NCI-H82 treated with DMSO at 0.1 percent for 48 hours (cell line): Measurements from ENCODE around the gene SMAD9.

Experiments
- DNase-seq: peaks from one replicate; lab custom pipeline; 2025; ENCODE audit not compliant: unreplicated experiment; lab: John Stamatoyannopoulos, UW

The SMAD9 gene

DNA sequence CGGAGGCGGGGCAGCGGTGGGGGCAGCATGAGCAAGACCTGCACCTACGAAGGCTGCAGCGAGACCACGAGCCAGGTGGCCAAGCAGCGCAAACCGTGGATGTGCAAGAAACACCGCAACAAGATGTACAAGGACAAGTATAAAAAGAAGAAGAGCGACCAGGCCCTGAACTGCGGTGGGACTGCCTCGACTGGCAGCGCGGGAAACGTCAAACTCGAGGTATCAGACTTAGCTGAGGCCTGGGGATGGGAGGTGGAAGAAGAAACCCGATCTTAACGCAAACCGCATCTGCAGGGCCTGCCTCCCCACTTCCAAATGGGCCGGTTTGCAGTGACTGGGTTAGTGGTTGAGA lies 100.3 kb downstream of the SMAD9 start:
- DNase-seq = no peak

DNA sequence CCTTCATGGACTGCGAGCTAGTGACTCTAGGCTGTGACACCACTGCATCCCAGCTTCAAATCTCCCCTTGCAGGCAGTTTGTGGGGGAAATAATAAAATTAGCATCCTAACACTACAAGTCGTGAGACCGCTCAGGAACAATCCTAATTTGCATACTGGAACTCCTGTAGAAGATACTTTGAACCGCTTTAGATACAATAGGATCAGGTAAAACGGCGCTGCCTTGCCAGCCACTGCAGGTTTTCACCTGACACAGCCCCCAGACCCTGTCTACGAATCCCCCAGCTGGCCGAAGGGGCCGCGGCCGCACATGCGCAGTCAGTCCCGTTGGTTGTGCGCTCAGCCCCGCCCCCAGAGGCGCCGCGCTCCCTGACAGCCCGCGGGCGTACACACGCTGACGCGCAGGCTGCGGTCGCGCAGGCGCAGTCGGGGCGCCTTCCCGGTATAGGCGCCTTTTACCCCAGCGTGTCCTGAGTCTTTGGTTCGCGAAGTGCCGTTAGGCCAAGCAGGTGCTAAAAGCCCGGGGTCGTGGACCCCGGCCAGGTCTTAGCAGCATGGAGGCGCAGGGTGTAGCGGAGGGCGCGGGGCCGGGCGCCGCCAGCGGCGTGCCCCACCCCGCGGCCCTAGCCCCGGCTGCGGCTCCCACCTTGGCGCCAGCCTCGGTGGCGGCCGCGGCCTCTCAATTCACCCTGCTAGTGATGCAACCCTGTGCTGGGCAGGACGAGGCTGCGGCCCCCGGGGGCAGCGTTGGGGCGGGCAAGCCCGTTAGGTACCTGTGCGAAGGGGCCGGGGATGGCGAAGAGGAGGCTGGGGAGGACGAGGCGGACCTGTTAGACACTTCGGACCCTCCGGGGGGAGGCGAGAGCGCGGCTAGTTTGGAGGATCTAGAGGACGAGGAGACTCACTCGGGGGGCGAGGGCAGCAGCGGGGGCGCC lies 101.0 kb downstream of the SMAD9 start, which contains the start of gene RFXAP:
RFXAP (plus strand) TSS at position 419 of the 935 bp plus-strand sequence; CDS start at position 555, 136 bp downstream.
- peak; percentile 76 for DNase-seq

DNA sequence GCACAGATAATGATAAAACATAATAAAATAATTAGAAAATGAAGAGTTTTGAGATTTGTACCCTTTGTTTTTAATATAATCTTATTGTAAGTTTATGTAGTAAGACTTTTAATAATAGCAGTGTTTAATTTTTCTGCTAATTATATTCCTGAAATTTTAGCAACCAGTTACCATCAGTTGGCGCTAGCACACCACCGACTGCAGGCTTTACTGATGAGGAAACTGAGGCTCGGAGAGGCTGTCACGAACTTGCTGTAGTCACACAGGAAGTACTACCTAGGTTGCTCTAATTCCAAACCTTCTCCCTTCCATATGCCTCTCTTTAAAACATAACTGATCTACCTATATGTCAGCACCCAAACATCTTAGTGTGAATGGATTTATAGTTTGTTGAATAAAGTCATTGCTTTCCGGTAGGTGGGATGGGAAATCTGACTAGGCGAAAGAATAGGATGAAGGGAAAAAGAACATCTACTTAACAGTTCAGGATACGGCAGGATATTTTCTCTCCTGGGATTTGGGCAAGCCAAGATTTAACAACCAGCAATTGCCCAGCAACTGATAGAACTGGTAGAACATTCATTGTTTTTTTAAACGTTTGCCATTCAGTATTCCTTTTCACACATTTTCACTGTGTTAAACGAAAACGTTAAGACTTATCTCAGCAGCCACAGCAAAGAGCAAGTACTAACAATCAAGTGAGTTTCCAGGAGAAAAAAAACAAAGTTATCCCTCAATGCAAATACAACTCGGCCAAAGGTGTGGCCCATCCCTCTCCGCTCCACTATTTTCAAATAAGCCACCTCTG lies 101.8 kb downstream of the SMAD9 start:
- DNase-seq = no peak

DNA sequence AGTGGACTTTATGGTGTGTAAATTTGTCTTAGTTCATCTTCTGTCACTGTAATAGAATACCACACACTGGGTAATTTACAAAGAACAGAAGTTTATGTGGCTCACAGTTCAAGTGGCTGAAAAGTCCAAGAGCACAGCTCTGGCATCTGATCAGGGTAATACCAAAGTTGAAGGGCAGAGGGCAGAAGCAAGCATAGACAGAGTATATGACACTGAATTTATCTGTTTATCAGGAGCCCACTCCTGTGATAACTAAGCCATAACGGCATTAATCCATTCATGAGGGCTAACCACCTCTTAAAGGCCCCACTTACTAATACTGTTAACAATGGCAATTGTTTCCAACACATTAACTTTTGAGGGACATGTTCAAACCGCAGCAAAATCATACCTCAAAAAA lies 105.0 kb downstream of the SMAD9 start:
- DNase-seq = no peak

DNA sequence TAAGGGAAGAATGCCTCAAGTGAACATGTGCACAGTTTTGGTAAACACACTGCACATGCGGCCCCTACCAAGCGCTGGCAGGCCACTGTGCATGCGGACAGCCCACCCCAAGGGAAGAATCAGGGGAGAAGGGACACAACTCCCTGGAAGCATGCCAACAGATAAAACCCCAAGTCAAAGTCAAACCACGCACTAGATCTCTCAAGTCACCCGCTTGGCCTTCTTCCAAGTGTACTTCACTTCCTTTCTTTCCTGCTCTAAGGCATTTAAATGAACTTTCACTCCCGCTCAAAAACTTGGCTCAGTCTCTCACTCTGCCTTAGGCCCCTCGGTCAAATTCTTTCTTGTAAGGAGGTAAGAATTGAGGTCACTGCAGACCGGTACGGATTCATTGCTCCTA lies 105.6 kb downstream of the SMAD9 start:
- DNase-seq = peak; percentile 24

DNA sequence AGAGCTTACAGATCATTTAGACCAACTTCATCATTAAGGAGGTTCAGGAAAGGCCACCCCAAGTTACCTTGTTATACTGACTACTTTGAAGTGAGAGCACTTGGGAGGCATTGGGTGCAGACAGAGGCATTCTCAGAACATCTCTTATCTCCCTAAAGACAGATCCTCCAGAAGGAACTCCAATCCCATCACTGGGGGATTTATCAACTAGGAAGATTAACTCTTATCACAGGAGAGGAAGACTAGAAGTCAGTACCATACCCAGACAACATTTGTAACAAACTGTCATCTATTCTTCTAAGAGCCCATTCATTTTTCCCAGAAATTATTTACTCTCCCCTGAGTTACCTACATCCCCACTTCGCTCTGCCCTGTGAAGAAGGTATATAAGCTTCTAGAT lies 106.8 kb downstream of the SMAD9 start:
- DNase-seq = peak; percentile 83

DNA sequence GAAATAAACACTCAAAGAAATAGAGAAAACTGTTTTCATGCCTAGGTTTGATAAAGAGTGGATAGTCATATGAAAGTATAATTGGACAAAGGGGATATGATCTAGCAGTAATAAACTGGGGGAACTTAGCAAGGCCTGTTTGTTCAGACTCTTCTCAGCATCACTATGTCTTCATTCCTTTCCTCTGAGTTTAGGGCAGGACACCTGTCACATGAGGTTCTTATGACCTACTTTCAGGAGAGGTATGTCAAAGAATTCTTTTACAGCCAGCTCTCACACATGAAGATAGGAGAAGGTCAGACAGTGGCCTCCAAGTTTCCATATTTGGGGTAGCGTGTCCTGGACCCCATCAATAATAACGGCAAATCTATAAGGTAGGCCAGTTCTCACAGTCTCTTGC lies 112.4 kb downstream of the SMAD9 start:
- no peak for DNase-seq

DNA sequence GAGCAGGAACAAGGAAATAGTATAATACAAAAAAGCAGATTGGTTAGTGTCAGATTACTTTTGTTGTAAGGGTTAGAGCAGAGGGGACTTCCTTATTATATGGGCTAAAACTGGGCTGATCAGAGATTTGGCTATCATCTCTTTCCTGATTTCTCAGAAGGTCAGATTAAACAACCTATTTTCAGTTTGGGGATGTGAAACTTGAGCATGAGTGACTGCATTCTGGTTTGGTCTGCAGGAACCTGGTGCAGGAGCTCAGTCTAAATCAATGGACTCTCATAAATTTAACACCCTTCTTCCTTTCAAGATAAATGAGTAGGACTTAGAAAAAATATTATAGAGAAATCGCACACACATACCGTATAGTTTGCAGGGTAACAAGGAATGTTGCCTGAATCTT lies 113.9 kb downstream of the SMAD9 start:
- DNase-seq = no peak

DNA sequence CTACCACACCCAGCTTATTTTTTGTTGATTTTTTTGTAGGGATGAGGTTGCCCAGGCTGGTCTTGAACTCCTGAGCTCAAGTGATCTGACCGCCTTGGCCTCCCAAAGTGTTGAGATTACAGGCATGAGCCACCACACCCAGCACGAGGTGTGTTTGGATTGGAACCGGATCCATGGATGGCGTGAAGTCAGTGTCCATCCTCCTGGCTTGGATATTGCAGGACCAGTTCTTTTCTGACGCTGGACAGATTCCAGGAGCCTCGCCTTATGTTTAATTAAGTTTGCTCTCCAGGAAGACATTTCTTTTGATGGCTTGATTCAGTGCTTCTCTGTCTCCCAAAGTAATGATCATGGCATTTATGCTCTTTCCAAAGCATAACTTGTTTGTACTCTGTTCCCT lies 115.5 kb downstream of the SMAD9 start:
- no peak for DNase-seq

DNA sequence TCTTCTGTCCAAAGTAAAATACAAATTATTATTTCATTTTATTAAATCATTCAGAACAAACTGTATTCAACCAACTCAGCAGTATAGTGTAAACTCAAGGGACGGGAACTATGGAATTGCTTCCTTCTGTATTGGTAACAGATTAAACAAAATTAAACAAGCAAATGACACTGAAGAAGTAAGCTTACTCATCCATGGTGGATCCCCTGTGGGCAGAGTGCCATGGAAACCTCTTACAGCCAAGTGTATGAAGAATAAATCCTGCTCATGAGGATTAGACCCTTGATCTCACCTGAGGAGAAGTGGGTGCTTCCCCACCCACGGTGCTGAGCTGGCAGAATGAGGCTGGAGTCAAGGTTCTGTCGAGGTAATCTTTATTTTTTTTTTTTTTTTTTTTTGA lies 119.0 kb downstream of the SMAD9 start:
- no peak for DNase-seq

DNA sequence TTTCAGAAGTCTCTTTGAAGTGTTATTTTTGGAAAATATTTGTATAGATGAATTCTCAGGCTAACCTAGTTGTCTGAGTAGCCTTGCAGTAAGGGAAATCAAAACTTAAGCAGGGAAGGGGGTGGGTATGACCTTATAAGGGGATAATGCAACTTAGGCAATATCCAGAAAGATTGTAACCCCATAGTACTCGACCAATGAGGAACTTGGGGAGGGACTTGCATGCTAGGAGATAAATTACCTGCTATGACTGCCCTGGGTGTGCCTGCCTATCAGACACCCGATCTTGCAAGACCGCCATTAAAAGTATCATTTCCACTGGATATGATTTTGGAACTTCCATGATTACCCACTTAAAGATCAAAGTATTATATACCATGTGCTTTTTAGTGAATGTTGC lies 124.0 kb downstream of the SMAD9 start:
- no peak for DNase-seq

DNA sequence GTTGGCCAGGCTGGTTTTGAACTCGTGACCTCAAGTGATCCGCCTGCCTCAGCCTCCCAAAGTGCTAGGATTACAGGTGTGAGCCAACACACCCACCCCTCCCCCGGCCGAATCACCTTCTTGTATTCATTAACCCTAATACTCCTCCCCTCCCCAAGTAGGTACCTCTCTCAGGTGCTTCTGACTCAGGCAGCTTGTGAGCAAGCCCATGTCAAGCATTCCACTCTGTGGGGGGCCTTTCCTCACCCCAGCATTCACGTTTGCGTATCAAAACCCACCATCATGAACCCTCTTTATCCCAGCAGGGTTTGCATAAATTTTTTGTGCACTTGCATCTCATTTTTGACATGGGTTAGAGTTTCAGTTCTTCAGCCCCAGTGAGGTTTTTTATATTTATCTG lies 124.6 kb downstream of the SMAD9 start:
- DNase-seq = no peak
